ENCODE results near the gene POLN. TPM values are rescaled to one million over a fixed set of nuclear protein-coding genes. Genes with fewer than 3 reads are reported as not detected.
A peak's percentile ranks its signal among the peaks of the same experiment; 100 is the strongest.

The POLN gene
- total RNA-seq, 1 donor, result 2.9 TPM

GRCh38 chr4:2046031-2046961 is 195.6 kb downstream of the POLN start:
- H3K36me3 ChIP-seq (ENCODE audit: insufficient read depth, low read length), result no peaks in the 10 kb centered on the region
- peaks cover 3% of the 10 kb centered on the region for H4K20me1 ChIP-seq (ENCODE audit: insufficient read depth, low read length)
- no peak overlapping the region for H3K27ac ChIP-seq (ENCODE audit: low read depth, low read length)
- peaks cover 18% of the 10 kb centered on the region for H3K27me3 ChIP-seq (ENCODE audit: insufficient read depth, low read length)
- DNase-seq (ENCODE audit: insufficient read length, low spot score, missing footprints), result peak; percentile 78
- peaks cover 4% of the 10 kb centered on the region for H3K4me1 ChIP-seq (ENCODE audit: insufficient read depth, low read length)
- TF ChIP-seq CTCF (IDR thresholded peaks at IDR 0.05; ENCODE audit: extremely low read depth, low read depth, low read length), result no peak
- H2AFZ ChIP-seq (ENCODE audit: low read length), result no peak overlapping the region
- no peak overlapping the region for H3K4me2 ChIP-seq (ENCODE audit: insufficient read depth, low read length)
- H3K4me3 ChIP-seq (ENCODE audit: insufficient read depth, low read length), result no peak overlapping the region
- no peaks in the 10 kb centered on the region for H3K9me3 ChIP-seq (ENCODE audit: low read depth, low read length)
- no peaks in the 10 kb centered on the region for H3K79me2 ChIP-seq (ENCODE audit: insufficient read depth, low read length)

GRCh38 chr4:2045518-2045951 is 196.4 kb downstream of the POLN start:
- peaks cover 6% of the 10 kb centered on the region for H3K4me1 ChIP-seq (ENCODE audit: insufficient read depth, low read length)
- H4K20me1 ChIP-seq (ENCODE audit: insufficient read depth, low read length), result peaks cover 3% of the 10 kb centered on the region
- H3K36me3 ChIP-seq (ENCODE audit: insufficient read depth, low read length), result no peaks in the 10 kb centered on the region
- no peak overlapping the region for H3K4me2 ChIP-seq (ENCODE audit: insufficient read depth, low read length)
- no peaks in the 10 kb centered on the region for H3K9me3 ChIP-seq (ENCODE audit: low read depth, low read length)
- H3K27ac ChIP-seq (ENCODE audit: low read depth, low read length), result no peak overlapping the region
- peak; percentile 94 for DNase-seq (ENCODE audit: insufficient read length, low spot score, missing footprints)
- TF ChIP-seq CTCF (IDR thresholded peaks at IDR 0.05; ENCODE audit: extremely low read depth, low read depth, low read length), result no peak
- H3K4me3 ChIP-seq (ENCODE audit: insufficient read depth, low read length), result no peak overlapping the region
- H2AFZ ChIP-seq (ENCODE audit: low read length), result no peak overlapping the region
- H3K27me3 ChIP-seq (ENCODE audit: insufficient read depth, low read length), result peaks cover 16% of the 10 kb centered on the region
- H3K79me2 ChIP-seq (ENCODE audit: insufficient read depth, low read length), result no peaks in the 10 kb centered on the region

GRCh38 chr4:2044542-2045517 is 197.1 kb downstream of the POLN start:
- Histone ChIP-seq H3K79me2 (ENCODE audit: insufficient read depth, low read length) (no peaks in the 10 kb centered on the region), H3K27me3 (ENCODE audit: insufficient read depth, low read length) (peaks cover 15% of the 10 kb centered on the region), H2AFZ (ENCODE audit: low read length) (no peak overlapping the region), H4K20me1 (ENCODE audit: insufficient read depth, low read length) (peaks cover 3% of the 10 kb centered on the region), H3K4me2 (ENCODE audit: insufficient read depth, low read length) (no peak overlapping the region), H3K4me3 (ENCODE audit: insufficient read depth, low read length) (no peak overlapping the region), H3K36me3 (ENCODE audit: insufficient read depth, low read length) (no peaks in the 10 kb centered on the region), H3K27ac (ENCODE audit: low read depth, low read length) (no peak overlapping the region), H3K9me3 (ENCODE audit: low read depth, low read length) (no peaks in the 10 kb centered on the region), H3K4me1 (ENCODE audit: insufficient read depth, low read length) (peaks cover 6% of the 10 kb centered on the region)
- no peak for TF ChIP-seq CTCF (IDR thresholded peaks at IDR 0.05; ENCODE audit: extremely low read depth, low read depth, low read length)
- peak; percentile 86 for DNase-seq (ENCODE audit: insufficient read length, low spot score, missing footprints)
